DND-41 (cell line): ENCODE results near the gene FBLN1.

Experiments used
- EZH2 ChIP-seq: IDR thresholded peaks from 3 replicates; pipeline ENCODE4 v1.6.1; 2012; ENCODE audit warnings: borderline replicate concordance, low read depth, mild to moderate bottlenecking, moderate library complexity, low read length, inconsistent platforms; ENCODE audit not compliant: severe bottlenecking
- TF ChIP-seq, protein P1 (sequence below): IDR thresholded peaks from 2 replicates; pipeline ENCODE4 v1.5.1; 2012; ENCODE audit warnings: borderline replicate concordance, low read length, moderate library complexity, mild to moderate bottlenecking; ENCODE audit not compliant: poor library complexity, severe bottlenecking; ENCODE audit errors: extremely low read depth

DNA sequence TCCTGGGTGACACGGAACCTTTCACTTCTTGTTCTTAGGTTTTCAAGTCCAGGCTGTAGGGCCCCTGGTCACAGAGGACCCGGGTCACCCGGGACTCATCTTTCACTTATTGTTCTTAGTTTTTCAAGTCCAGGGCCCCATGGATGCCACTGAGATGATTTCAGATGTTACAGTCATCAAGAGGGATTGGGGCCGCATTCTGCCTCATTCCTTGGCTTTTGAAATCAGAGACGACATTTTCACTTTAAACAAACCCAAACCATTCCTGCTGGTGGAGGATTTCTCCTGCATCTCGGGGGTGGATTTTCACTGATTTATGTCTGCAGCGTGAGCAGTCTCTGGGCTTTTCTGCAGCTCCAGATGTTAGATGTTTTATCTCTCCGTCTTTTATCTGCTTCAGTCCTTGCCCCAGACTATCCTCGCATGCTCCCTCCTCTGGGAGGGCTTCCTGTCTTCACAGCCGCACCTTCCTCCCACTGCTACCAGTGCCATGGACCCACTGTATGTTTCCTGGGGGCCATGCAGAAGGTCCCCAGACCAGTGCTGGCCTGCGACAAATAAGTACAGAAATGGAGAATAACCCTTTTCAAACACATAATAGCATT lies 27.4 kb downstream of the FBLN1 start:
- TF ChIP-seq, protein P1, sequence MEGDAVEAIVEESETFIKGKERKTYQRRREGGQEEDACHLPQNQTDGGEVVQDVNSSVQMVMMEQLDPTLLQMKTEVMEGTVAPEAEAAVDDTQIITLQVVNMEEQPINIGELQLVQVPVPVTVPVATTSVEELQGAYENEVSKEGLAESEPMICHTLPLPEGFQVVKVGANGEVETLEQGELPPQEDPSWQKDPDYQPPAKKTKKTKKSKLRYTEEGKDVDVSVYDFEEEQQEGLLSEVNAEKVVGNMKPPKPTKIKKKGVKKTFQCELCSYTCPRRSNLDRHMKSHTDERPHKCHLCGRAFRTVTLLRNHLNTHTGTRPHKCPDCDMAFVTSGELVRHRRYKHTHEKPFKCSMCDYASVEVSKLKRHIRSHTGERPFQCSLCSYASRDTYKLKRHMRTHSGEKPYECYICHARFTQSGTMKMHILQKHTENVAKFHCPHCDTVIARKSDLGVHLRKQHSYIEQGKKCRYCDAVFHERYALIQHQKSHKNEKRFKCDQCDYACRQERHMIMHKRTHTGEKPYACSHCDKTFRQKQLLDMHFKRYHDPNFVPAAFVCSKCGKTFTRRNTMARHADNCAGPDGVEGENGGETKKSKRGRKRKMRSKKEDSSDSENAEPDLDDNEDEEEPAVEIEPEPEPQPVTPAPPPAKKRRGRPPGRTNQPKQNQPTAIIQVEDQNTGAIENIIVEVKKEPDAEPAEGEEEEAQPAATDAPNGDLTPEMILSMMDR: no peak
- no peak for TF ChIP-seq EZH2
